ENCODE results near the gene STAP1. TPM values are rescaled to one million over a fixed set of nuclear protein-coding genes. Genes with fewer than 3 reads are reported as not detected.

Gene STAP1
- total and polyA plus RNA-seq, 7 donors = 0.04 to 0.23 TPM; not detected in 5

DNA sequence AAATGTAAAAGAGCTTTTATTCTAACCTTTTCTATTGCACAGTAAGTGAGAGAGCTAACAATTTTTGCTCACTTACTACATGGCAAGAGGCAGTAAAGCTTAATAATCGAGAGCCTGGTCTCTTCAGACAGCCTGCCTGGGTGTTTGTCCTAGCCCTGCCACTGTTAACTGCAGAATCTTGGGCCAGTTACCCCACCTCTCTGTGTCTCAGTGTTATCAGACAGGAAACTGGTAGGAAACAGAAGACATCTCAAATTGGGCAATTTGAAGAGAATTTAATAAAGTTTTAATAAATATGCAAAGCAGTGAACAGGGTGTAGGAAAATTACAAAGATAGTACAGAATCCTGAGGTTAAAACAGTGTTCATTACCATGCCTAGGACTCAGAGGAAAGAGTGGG lies 13.4 kb downstream of the STAP1 start:
- Histone ChIP-seq H3K4me3 (no peak overlapping the region), H3K27me3 (ENCODE audit: insufficient read depth in 3 of 3, low read length in 2 of 3) (no peaks in the 10 kb centered on the region), H3K9me3 (no peaks in the 10 kb centered on the region), H3K36me3 (ENCODE audit: insufficient read depth in 1 of 2, low read depth in 1 of 2) (no peaks in the 10 kb centered on the region), H3K4me1 (no peaks in the 10 kb centered on the region), H3K27ac (no peak overlapping the region)
- intact Hi-C loops (cut with DNase I) = no loop called here
- WGBS, 3 donors = 23 to 63% (median 34%) methylated on average over 1 of the region's 1 CpG
- ATAC-seq (no peak), DNase-seq (no peak)
- TF ChIP-seq CTCF (IDR thresholded peaks at IDR 0.05) = no peak

GRCh38 chr4:67573193-67573592 lies 14.7 kb downstream of the STAP1 start:
- intact Hi-C loops (cut with DNase I) = no loop called here
- Histone ChIP-seq H3K27ac (no peak overlapping the region), H3K4me1 (no peaks in the 10 kb centered on the region), H3K36me3 (ENCODE audit: insufficient read depth in 1 of 2, low read depth in 1 of 2) (no peaks in the 10 kb centered on the region), H3K9me3 (no peaks in the 10 kb centered on the region), H3K27me3 (ENCODE audit: insufficient read depth in 3 of 3, low read length in 2 of 3) (no peaks in the 10 kb centered on the region), H3K4me3 (no peak overlapping the region)
- DNase-seq = no peak
- ATAC-seq = no peak
- TF ChIP-seq CTCF (IDR thresholded peaks at IDR 0.05) = no peak

DNA sequence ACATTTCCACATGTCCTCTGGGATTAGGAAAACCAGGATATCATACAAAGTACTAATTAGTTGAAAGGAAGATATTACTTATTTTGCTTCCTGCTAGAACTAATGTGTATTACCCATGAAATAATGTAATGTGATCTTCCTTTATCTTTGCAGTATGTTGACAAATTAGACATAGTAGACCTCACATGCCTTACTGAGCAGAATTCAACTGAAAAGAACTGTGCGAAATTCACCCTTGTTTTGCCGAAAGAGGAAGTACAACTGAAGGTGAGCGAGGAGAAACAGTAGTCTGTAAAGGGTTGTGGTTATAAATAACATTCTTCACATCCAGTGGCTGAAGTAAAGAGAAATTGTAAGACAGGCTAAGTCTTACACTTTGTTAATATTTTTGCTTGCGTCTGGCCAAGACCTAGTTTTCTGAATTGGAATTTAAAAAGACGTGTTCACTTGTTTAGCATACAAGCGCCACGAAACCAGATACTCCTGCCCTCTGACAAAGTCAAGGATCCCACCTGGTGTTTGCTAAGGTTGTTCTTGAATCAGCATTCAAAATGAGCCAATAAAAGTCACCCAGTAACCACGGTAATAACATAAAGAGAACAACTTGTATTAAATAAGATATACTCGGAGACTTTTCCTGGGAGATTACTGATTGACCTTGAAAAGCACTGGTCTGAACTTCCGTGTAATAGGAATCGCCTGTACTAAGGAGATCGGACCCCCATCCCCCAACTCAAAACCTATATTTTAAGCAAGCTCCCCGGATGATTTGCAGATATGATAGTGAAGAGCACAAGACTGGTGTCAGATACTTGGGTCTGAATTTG lies 16.9 kb downstream of the STAP1 start:
- ATAC-seq = no peak
- Histone ChIP-seq H3K4me1 (no peaks in the 10 kb centered on the region), H3K36me3 (ENCODE audit: insufficient read depth in 1 of 2, low read depth in 1 of 2) (no peaks in the 10 kb centered on the region), H3K27me3 (ENCODE audit: insufficient read depth in 3 of 3, low read length in 2 of 3) (no peaks in the 10 kb centered on the region), H3K27ac (no peak overlapping the region), H3K4me3 (peak overlapping the region; percentile 25), H3K9me3 (no peaks in the 10 kb centered on the region)
- 25 to 34% (median 29%) methylated on average over 13 of the region's 13 CpGs for WGBS, 3 donors
- intact Hi-C loops (cut with DNase I) = no loop called here
- TF ChIP-seq CTCF (IDR thresholded peaks at IDR 0.05) = no peak
- DNase-seq = no peak

- no peaks in the 10 kb centered on the region for H3K36me3 ChIP-seq (ENCODE audit: insufficient read depth in 1 of 2, low read depth in 1 of 2)
- H3K4me3 ChIP-seq = no peak overlapping the region
- H3K27me3 ChIP-seq (ENCODE audit: insufficient read depth in 3 of 3, low read length in 2 of 3) = no peaks in the 10 kb centered on the region
- 75 to 85% (median 79%) methylated on average over 4 of the region's 4 CpGs for WGBS, 3 donors
- TF ChIP-seq CTCF (IDR thresholded peaks at IDR 0.05) = no peak
- no peak for DNase-seq
- intact Hi-C loops (cut with DNase I) = no loop called here
- H3K27ac ChIP-seq = no peak overlapping the region
- no peaks in the 10 kb centered on the region for H3K9me3 ChIP-seq
- ATAC-seq = no peak
- no peaks in the 10 kb centered on the region for H3K4me1 ChIP-seq
These were observed 17.5 kb downstream of the STAP1 start for GRCh38 chr4:67576059-67576466.

DNA sequence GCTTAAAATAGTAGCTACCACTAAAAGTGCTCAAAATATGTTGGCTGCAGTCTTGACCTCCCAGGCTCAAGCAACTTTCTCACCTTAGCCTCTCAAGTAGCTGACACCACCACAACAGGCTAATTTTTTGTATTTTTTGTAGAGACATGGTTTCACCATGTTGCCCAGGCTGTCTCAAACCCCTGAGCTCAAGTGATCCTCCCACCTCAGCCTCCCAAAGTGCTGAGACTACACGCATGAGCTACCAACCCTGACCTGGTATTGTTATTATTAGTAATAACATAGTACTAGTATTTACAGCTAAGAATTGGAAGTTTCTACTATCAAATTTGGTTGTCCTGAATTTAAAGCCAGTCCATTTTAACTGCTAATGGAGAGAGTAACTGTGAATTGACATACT lies 18.0 kb downstream of the STAP1 start:
- WGBS, 3 donors = 99 to 100% (median 100%) methylated on average over 1 of the region's 1 CpG
- H3K9me3 ChIP-seq = no peaks in the 10 kb centered on the region
- H3K27me3 ChIP-seq (ENCODE audit: insufficient read depth in 3 of 3, low read length in 2 of 3) = no peaks in the 10 kb centered on the region
- DNase-seq (no peak), ATAC-seq (no peak)
- no peak overlapping the region for H3K27ac ChIP-seq
- H3K4me3 ChIP-seq = no peak overlapping the region
- intact Hi-C loops (cut with DNase I) = no loop called here
- no peaks in the 10 kb centered on the region for H3K36me3 ChIP-seq (ENCODE audit: insufficient read depth in 1 of 2, low read depth in 1 of 2)
- no peaks in the 10 kb centered on the region for H3K4me1 ChIP-seq
- no peak for TF ChIP-seq CTCF (IDR thresholded peaks at IDR 0.05)
